IPS-NIHi7 (cell line): ENCODE measurements around the gene ANO4.
"Not testable (repeated sequence)": the region's sequence is repeated elsewhere in the genome, so short reads cannot be mapped to it uniquely, and the experiment has no call there.

Source experiments
- DNase-seq: peaks from one replicate; pipeline ENCODE4 v3.0.0; 2012; ENCODE audit warnings: mixed read lengths; ENCODE audit errors: extremely low spot score

ANO4 gene

GRCh38 chr12:100989509-100989908, 194.9 kb downstream of the ANO4 start:
- DNase-seq: not testable (repeated sequence)

DNA sequence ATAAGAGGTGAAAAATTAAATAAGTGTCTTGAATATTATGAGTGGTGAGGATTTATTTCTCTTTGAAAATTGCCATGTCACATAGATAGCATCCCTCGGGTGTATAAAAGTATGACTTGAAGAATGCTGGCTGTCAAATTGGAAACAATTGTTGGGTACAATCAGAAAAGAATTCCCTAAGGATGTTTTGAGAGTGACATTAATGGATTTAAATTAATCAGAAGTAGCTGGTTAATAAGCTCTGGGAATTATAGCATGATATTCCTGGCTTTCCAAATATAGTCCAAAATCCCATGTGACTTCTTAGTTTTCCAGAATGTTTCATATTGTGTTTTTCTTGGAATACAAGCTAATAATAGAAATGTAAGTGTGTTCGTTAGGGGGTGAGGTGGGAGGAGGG, 196.5 kb downstream of the ANO4 start:
- DNase-seq: no peak

GRCh38 chr12:100992194-100992593, 197.6 kb downstream of the ANO4 start:
- no peak for DNase-seq

DNA sequence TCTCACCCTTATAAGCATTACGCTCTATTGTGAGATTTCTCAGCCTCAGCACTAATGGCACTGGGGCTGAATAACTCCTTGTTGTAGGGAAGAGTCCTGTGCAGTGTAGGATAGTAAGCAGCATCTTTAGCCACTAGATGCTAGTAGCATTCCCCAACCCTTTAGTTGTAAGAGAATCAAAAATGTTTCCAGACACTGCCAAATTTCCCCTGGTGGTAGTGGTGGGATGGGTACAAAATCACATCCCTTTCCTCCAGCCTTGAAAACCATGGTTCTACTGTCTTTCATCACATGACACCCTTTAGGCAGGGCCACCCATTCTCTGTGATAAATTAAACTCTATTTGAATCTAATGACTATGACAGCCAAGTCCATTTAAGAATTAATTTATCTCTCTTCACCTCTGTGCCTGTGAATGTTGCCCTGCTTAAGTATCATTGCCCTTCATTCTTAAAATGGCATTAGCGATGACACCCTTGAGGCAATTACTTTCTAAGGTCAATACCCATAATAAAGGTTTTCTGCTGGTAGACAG, 199.4 kb downstream of the ANO4 start:
- DNase-seq: no peak

- DNase-seq: peak; percentile 47
Observed at GRCh38 chr12:100995201-100995600, 200.6 kb downstream of the ANO4 start.

DNA sequence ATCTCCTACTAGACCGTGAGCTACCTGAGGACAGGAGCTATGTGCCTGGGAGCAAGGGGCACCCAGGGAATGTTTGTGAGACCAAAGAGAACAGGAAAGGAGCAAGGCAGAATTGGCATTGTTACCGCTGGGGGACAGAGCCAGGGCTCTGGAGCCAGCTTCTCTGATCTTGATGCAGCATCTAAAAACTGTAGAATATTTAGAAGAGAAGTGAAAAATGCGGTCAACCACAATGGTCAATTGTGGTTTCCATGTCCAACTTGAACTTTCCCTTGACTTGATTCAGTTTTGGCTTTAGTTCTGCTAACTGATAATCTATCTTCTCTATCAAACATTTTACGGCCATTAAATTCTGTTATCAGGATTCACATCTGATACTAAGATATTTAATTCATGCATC, 201.2 kb downstream of the ANO4 start:
- DNase-seq: no peak

DNA sequence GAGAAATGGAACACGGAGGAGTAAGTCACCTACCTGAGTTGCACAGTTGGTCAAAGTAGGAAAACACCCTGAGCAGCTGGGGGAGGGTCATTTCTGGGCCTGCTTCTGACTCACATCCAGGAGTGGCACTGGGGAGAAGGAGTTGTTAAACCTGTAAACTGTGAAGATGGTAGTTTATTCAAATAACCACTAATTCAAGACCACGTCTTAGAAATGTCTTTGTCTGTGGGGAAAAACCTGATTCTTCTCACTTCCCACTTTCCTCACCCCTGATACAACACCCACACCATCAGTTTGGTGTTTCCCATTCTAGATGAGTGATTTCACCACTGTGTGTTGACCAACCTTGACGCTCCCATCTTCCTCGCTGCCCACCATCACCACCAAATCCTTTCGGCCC, 207.1 kb downstream of the ANO4 start:
- no peak for DNase-seq

DNA sequence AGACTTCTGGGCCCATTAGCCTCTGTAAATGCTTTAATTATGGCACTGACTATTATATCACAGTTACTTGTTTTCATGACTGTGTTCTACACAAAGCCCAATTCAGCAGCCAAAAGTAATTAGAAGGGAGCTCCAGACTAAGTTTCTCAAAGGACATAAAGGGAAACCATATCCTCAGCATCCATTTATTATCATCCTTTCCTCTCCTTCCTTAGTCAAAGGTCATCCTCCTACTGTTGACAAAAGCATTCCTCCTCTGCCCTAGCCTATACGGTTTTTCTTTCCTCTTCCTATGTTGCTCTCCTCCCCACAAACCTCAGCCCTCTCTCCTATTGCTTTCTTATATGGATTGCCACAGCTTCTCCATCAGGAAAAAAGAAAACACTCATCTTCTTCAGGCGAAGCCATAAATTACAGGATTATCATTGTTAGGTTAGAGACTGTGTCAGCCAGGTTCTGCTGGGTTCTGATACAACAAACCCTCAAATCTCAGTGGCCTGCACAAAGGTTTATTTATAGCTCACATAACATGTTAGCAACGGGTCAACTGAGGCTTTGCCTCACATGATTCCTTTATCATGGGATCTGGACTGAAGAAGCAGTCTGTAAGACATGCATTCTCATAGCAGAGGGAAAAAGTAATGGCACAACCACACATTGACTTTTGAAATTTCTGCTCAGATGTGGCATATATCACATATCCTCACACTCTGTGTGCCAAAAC, 208.3 kb downstream of the ANO4 start:
- no peak for DNase-seq

GRCh38 chr12:101004898-101005297, 210.3 kb downstream of the ANO4 start:
- no peak for DNase-seq

DNA sequence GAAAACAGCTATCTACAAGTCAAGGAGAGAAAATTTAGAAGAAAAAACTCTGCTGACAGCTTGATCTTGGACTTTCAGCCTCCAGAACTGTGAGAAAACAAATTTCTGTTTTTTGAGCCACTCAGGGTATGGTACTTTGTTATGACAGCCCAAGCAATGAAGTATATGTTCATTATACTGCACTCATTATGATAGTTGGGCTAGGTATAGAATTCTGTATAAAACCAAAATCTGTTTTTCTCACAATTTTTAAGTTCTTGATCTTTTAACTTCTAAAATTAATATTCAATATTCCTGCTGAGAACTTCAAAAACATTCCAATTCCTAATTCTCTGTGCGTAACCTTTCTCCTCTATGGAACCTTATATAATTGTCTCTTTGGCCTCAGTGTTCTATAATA, 214.7 kb downstream of the ANO4 start:
- no peak for DNase-seq

- no peak for DNase-seq
Observed at GRCh38 chr12:101010896-101011295, 216.3 kb downstream of the ANO4 start.

- DNase-seq: no peak
Observed at GRCh38 chr12:101013993-101014392, 219.4 kb downstream of the ANO4 start.

- no peak for DNase-seq
Observed at GRCh38 chr12:101015044-101015443, 220.5 kb downstream of the ANO4 start.

DNA sequence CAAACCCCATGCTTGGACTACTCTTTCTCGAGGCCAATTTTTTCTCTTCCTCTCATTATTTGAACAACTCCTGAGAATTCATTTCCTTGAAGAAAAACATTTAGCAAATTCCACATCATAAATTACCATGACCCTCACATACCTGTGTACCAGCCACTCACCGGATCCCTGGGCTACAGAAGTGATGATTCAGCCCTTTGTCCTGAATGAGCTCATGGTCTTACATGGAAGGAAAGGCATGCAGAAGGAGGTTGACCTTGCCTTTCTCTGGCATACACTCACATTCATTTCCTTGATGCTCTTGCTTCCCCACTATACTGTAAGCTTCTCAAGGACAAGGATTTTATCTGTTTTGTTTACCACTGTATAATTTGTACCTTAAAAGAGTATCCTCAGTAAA, 224.0 kb downstream of the ANO4 start:
- DNase-seq: peak; percentile 32

- no peak for DNase-seq
Observed at GRCh38 chr12:101019201-101019600, 224.6 kb downstream of the ANO4 start.

- DNase-seq: no peak
Observed at GRCh38 chr12:101019667-101020066, 225.1 kb downstream of the ANO4 start.

DNA sequence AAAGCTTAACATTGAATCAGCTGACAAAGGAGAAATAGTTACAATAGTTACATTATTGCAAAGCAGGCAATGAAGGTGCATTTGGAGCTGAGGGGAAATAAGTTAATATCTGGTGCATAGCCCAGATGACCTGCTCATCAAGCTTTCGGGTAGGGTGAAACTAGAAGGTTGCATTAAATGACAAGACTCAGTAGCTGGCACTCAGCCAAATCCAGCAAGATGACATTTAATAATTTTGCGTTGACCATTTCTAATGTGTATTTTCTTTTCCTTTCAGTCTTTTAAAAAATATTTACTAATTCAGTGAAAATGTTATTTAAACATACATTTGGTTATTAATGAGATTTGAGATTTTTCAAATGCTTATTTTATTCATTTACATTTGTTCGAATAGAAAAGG, 226.9 kb downstream of the ANO4 start:
- DNase-seq: no peak

- no peak for DNase-seq
Observed at GRCh38 chr12:101021911-101022388, 227.4 kb downstream of the ANO4 start.

- no peak for DNase-seq
Observed at GRCh38 chr12:101027200-101027599, 232.6 kb downstream of the ANO4 start.

DNA sequence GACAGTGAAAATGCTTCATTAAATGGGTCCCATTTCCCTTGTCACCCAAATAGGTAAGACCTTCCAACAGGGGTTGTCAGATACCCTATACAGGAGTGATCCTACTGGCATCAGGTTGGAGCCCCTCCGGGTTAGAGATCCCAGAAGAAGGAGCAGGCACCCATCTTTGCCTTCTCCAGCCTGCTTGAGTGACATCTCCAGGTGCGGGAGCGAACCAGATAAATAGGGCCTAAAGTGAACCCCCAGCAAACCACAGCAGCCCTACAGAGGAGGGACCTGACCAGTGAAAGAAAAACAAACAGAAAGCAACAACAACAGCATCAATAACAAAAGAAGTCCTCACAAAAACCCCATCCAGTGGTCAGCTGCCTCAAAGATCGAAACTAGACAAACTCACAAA, 233.2 kb downstream of the ANO4 start:
- no peak for DNase-seq

DNA sequence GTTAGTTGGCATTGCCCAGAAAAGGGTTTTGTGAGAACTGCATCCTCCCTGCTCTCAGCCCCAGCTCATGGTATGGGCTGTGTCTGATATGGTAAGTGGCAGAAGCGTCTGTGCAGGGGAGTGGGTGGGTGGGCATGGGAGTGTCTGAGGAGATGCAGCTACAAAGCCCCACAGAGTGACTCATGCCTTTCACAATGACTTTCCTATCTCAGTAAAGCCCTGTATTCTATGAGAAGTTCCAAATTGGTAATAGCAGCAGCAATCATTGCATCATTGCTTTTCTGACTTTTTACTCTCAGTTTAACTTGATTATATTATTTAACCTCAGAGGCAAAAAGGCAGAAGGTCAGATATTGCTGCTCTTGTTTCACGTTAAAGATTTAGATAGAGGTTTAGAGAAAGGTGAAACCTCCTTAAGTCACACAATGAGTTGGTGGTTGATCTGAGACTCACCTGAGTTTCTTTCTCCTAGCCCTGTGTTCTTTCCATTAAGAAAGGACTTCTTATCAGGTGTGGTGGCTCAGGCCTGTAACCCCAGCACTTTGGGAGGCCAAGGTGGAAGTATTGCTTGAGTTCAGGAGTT, 243.8 kb downstream of the ANO4 start:
- no peak for DNase-seq

- DNase-seq: no peak
Observed at GRCh38 chr12:101039848-101040531, 245.4 kb downstream of the ANO4 start.

GRCh38 chr12:101040936-101041335, 246.4 kb downstream of the ANO4 start:
- no peak for DNase-seq
